Astrocyte (in vitro differentiated cells and primary cell): Measurements from ENCODE around the gene CSTF2T. TPM values are rescaled to one million over a fixed set of nuclear protein-coding genes. Genes with fewer than 3 reads are reported as not detected.
A peak's percentile ranks its signal among the peaks of the same experiment; 100 is the strongest.

ENCODE experiments used
- DNase-seq: peaks from one replicate; pipeline ENCODE4 v3.0.0-alpha.2; 2010; ENCODE audit warnings: low read depth
- FAIRE-seq: peaks from 2 replicates; lab custom pipeline; 2011; peaks lifted over from hg19 to GRCh38; lab: Jason Lieb, UNC
- H2AFZ ChIP-seq: 2 replicates; pipeline ENCODE4 v1.6.0; 2012; ENCODE audit warnings: low read depth, low read length, inconsistent platforms
- H3K27ac ChIP-seq: 2 replicates; pipeline ENCODE4 v1.5.1; 2011; ENCODE audit warnings: low read depth, low read length, inconsistent platforms
- H3K27me3 ChIP-seq: 2 replicates; pipeline ENCODE4 v1.6.0; 2011; ENCODE audit warnings: low read length, inconsistent platforms; ENCODE audit not compliant: insufficient read depth
- H3K36me3 ChIP-seq: 2 replicates; pipeline ENCODE4 v1.5.1; 2011; ENCODE audit warnings: low read length, inconsistent platforms; ENCODE audit not compliant: insufficient read depth
- H3K4me1 ChIP-seq: 2 replicates; pipeline ENCODE4 v1.5.1; 2011; ENCODE audit warnings: low read length, inconsistent platforms; ENCODE audit not compliant: insufficient read depth
- H3K4me2 ChIP-seq: 2 replicates; pipeline ENCODE4 v1.6.0; 2012; ENCODE audit warnings: low read length, inconsistent platforms
- H3K4me3 ChIP-seq: 2 replicates; pipeline ENCODE4 v1.5.1; 2011; ENCODE audit warnings: low read depth, mild to moderate bottlenecking, low read length, inconsistent platforms; ENCODE audit not compliant: insufficient read depth
- H3K79me2 ChIP-seq: 2 replicates; pipeline ENCODE4 v1.6.0; 2012; ENCODE audit warnings: mild to moderate bottlenecking, low read length, inconsistent platforms; ENCODE audit not compliant: insufficient read depth
- H3K9ac ChIP-seq: 2 replicates; pipeline ENCODE4 v1.6.0; 2012; ENCODE audit warnings: mild to moderate bottlenecking, low read length, inconsistent platforms
- H3K9me3 ChIP-seq: 2 replicates; pipeline ENCODE4 v1.5.1; 2012; ENCODE audit warnings: low read depth, mild to moderate bottlenecking, low read length, inconsistent platforms; ENCODE audit not compliant: insufficient read depth
- H4K20me1 ChIP-seq: 2 replicates; pipeline ENCODE4 v1.6.0; 2012; ENCODE audit warnings: low read length, inconsistent platforms; ENCODE audit not compliant: insufficient read depth
- H3K27ac Mint-ChIP-seq: one replicate; pipeline ENCODE4 v1.8.0; 2021; ENCODE audit warnings: mild to moderate bottlenecking, mixed read lengths; ENCODE audit not compliant: unreplicated experiment
- H3K27me3 Mint-ChIP-seq: one replicate; pipeline ENCODE4 v1.8.0; 2021; ENCODE audit warnings: low read depth, mixed read lengths; ENCODE audit not compliant: unreplicated experiment
- H3K36me3 Mint-ChIP-seq: one replicate; pipeline ENCODE4 v1.8.0; 2021; ENCODE audit warnings: low read depth, mixed read lengths; ENCODE audit not compliant: unreplicated experiment
- H3K4me1 Mint-ChIP-seq: one replicate; pipeline ENCODE4 v1.8.0; 2021; ENCODE audit warnings: low read depth, mixed read lengths; ENCODE audit not compliant: unreplicated experiment
- H3K4me3 Mint-ChIP-seq: one replicate; pipeline ENCODE4 v1.8.0; 2021; ENCODE audit warnings: mild to moderate bottlenecking, moderate library complexity, mixed read lengths; ENCODE audit not compliant: unreplicated experiment
- H3K9me3 Mint-ChIP-seq: one replicate; pipeline ENCODE4 v1.8.0; 2021; ENCODE audit warnings: mild to moderate bottlenecking, mixed read lengths; ENCODE audit not compliant: unreplicated experiment
- CTCF ChIP-seq: IDR thresholded peaks from 2 replicates; pipeline ENCODE4 v1.5.1; 2011; ENCODE audit warnings: low read depth, mild to moderate bottlenecking, inconsistent platforms, low read length, moderate library complexity; ENCODE audit not compliant: insufficient read depth
- EZH2 ChIP-seq: IDR thresholded peaks from 2 replicates; pipeline ENCODE4 v1.6.1; 2012; ENCODE audit warnings: mild to moderate bottlenecking, low read length, inconsistent platforms; ENCODE audit not compliant: insufficient read depth
- total RNA-seq: library from RNA; stranded (reverse); gene quantifications from 2 replicates; pipeline ENCODE4 v1.2.1, GENCODE V29; 2021

CSTF2T gene
- total RNA-seq, 1 donor from 2014 or later: 22.9 TPM

GRCh38 chr10:51729822-51730555 lies 30.6 kb upstream of the CSTF2T start:
- H3K27ac Mint-ChIP-seq: no peak overlapping the region
- no peaks in the 10 kb centered on the region for H3K4me1 ChIP-seq
- no peak for FAIRE-seq
- H3K9ac ChIP-seq: no peak overlapping the region
- H3K27ac ChIP-seq: no peak overlapping the region
- no peak for DNase-seq
- H3K79me2 ChIP-seq: no peaks in the 10 kb centered on the region
- no peaks in the 10 kb centered on the region for H3K27me3 Mint-ChIP-seq
- no peak overlapping the region for H3K4me3 Mint-ChIP-seq
- no peaks in the 10 kb centered on the region for H4K20me1 ChIP-seq
- no peaks in the 10 kb centered on the region for H3K9me3 ChIP-seq
- TF ChIP-seq CTCF: no peak
- TF ChIP-seq EZH2: no peak
- H3K36me3 Mint-ChIP-seq: no peaks in the 10 kb centered on the region
- no peaks in the 10 kb centered on the region for H3K36me3 ChIP-seq
- no peak overlapping the region for H2AFZ ChIP-seq
- no peaks in the 10 kb centered on the region for H3K27me3 ChIP-seq
- H3K4me1 Mint-ChIP-seq: peaks cover 25% of the 10 kb centered on the region
- no peak overlapping the region for H3K4me3 ChIP-seq
- no peaks in the 10 kb centered on the region for H3K9me3 Mint-ChIP-seq
- H3K4me2 ChIP-seq: no peak overlapping the region

GRCh38 chr10:51724038-51724437 lies 24.6 kb upstream of the CSTF2T start:
- Histone ChIP-seq H3K4me1 (no peaks in the 10 kb centered on the region), H3K4me2 (no peak overlapping the region), H3K36me3 (no peaks in the 10 kb centered on the region), H3K9ac (no peak overlapping the region), H2AFZ (no peak overlapping the region), H3K9me3 (no peaks in the 10 kb centered on the region), H3K79me2 (no peaks in the 10 kb centered on the region), H3K27ac (no peak overlapping the region), H4K20me1 (no peaks in the 10 kb centered on the region), H3K27me3 (no peaks in the 10 kb centered on the region), H3K4me3 (no peak overlapping the region)
- no peak for DNase-seq
- peaks cover 20% of the 10 kb centered on the region for H3K4me1 Mint-ChIP-seq
- TF ChIP-seq EZH2: no peak
- TF ChIP-seq CTCF: no peak
- H3K27ac Mint-ChIP-seq: no peak overlapping the region
- H3K36me3 Mint-ChIP-seq: no peaks in the 10 kb centered on the region
- no peaks in the 10 kb centered on the region for H3K27me3 Mint-ChIP-seq
- no peak overlapping the region for H3K4me3 Mint-ChIP-seq
- no peaks in the 10 kb centered on the region for H3K9me3 Mint-ChIP-seq
- FAIRE-seq: no peak

- H3K4me3 Mint-ChIP-seq: no peak overlapping the region
- H3K4me3 ChIP-seq: no peak overlapping the region
- no peaks in the 10 kb centered on the region for H3K36me3 Mint-ChIP-seq
- H3K27ac Mint-ChIP-seq: peak overlapping the region; percentile 91
- no peaks in the 10 kb centered on the region for H3K79me2 ChIP-seq
- no peaks in the 10 kb centered on the region for H3K9me3 ChIP-seq
- no peak overlapping the region for H3K9ac ChIP-seq
- H3K9me3 Mint-ChIP-seq: no peaks in the 10 kb centered on the region
- no peak overlapping the region for H2AFZ ChIP-seq
- H4K20me1 ChIP-seq: no peaks in the 10 kb centered on the region
- H3K27ac ChIP-seq: no peak overlapping the region
- no peak overlapping the region for H3K4me2 ChIP-seq
- no peaks in the 10 kb centered on the region for H3K4me1 ChIP-seq
- DNase-seq (peak; percentile 47), FAIRE-seq (peak; percentile 67)
- no peaks in the 10 kb centered on the region for H3K27me3 ChIP-seq
- H3K36me3 ChIP-seq: no peaks in the 10 kb centered on the region
- H3K4me1 Mint-ChIP-seq: peaks cover 46% of the 10 kb centered on the region
- no peaks in the 10 kb centered on the region for H3K27me3 Mint-ChIP-seq
- TF ChIP-seq EZH2 (no peak), CTCF (no peak)
Measured at GRCh38 chr10:51718804-51719291, 19.5 kb upstream of the CSTF2T start.
